HFF-Myc (cell line): ENCODE data around the gene PTGDR.

Experiments
- DNase-seq: peaks from one replicate; pipeline ENCODE4 v3.0.0-alpha.2; 2011; ENCODE audit warnings: low read depth; ENCODE audit errors: extremely low read depth
- H3K4me3 ChIP-seq: replicated peaks from 2 replicates; pipeline ENCODE4 v1.5.1; 2011; ENCODE audit warnings: low read depth, mild to moderate bottlenecking, control low read depth, low read length
- CTCF ChIP-seq: IDR thresholded peaks from 2 replicates; pipeline ENCODE4 v1.5.1; 2012; ENCODE audit warnings: mild to moderate bottlenecking, low read depth, low read length, control low read depth; ENCODE audit errors: missing control alignments

Gene PTGDR

DNA sequence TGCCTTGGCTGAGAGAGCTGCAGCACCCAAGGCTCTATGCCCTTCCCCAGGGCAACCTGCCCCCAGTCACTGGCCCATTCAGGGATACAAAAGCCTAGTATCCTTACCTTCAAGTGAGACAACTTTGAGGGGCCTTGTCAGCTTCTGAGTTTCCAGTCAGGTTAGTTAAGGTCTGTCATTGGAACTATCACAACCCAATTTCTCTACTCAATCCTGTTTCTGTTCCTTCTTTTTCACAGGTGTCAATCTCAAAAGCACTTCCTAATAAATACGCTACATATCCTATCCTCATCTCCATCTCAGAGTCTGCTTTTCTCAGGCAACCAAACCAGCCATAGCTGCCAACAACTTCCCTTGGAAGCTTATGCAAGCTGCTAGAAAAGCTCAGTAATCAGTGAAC is 4.9 kb upstream of the PTGDR start:
- no peak for TF ChIP-seq CTCF
- H3K4me3 ChIP-seq: no peak overlapping the region

DNA sequence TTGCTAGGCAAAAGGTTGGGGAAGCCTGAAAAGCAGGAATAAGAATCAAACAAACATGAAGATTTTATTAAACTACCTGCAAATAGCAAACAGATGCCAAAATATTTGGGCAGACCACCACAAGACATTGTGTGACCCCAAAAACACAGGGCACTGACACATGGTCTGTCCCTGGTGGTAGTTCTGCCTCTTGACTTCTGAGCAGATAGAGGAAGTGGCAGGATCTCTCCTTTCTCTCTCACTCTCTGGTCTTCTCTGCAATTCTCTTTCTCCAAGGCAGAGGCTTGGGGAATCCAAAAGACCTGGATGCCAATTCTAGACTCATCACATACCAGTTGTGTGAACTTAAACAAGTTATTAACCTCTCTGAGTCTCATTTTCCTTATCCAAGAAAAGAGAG is 4.3 kb upstream of the PTGDR start:
- no peak overlapping the region for H3K4me3 ChIP-seq
- DNase-seq: no peak
- no peak for TF ChIP-seq CTCF

More for the DNA sequence above, 4.9 kb upstream of the PTGDR start:
- DNase-seq: no peak

DNA sequence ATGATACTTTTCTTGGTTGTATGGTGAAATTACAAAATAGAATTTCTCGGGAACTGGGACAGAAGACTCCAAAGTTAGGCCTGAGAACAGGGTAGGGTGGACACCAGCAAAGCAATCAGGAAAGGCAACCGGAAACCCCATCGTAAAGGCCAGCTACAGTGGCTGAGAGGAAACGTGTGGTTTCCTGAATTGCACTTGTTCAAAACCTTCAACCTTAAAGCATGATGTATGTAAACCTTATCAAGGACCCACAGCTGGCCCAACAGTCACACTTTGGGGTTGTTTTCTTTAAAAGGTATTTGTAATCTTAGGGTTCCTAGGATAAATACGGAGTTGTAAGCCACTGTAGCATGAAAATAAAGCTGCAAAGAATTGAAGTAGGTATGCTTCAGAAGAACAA is 2.2 kb upstream of the PTGDR start:
- TF ChIP-seq CTCF: no peak
- no peak for DNase-seq
- no peak overlapping the region for H3K4me3 ChIP-seq

- no peak for TF ChIP-seq CTCF
- H3K4me3 ChIP-seq: no peak overlapping the region
- DNase-seq: no peak
These were observed 1.3 kb upstream of the PTGDR start for GRCh38 chr14:52266179-52266578.

GRCh38 chr14:52266782-52267181 is 716 bp upstream of the PTGDR start:
- no peak overlapping the region for H3K4me3 ChIP-seq
- DNase-seq: no peak
- TF ChIP-seq CTCF: no peak

- DNase-seq: no peak
- TF ChIP-seq CTCF: no peak
- H3K4me3 ChIP-seq: peak overlapping the region; percentile 25
These were observed 972 bp downstream of the PTGDR start for GRCh38 chr14:52268279-52269061.

DNA sequence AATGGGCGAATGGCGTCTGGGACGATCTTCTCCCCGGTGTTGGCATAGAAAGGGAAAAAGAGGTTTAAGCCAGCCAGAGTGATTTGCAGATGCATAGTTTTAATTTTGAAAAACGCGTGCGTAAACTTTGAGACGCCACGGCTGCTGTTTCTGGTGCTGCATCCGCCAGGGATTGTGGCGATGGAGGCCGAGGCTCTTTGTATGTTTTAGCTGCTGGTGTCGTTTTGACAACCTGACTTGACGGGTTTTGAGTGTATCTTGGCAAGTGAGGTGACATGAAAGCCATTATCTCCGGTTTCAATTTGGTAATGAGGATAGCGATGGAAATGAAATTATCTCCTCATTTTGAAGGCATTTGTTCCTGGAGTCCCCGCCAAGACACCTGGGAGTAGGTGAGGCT is 1.6 kb downstream of the PTGDR start:
- TF ChIP-seq CTCF: no peak
- no peak overlapping the region; the same call in 1 of the 2 replicates for H3K4me3 ChIP-seq
- DNase-seq: no peak
